Activated CD4-positive, alpha-beta T cell treated with anti-CD3 and anti-CD28 coated beads for 24 hours (primary cell): ENCODE measurements around the gene OR6B2.
"Not testable (repeated sequence)": the region's sequence is repeated elsewhere in the genome, so short reads cannot be mapped to it uniquely, and the experiment has no call there.

ENCODE experiments used
- DNase-seq, 2 donors: peaks; one replicate each; pipeline ENCODE4 v3.0.0-alpha.2; 2020; ENCODE audit warnings: low read depth in 2 of 2

OR6B2 gene

GRCh38 chr2:240030379-240031094 is at the start of gene OR6B2:
TSS of gene OR6B2 (minus strand) at chr2:240030429. CDS start at chr2:240030429, 0 bp downstream.
- DNase-seq, result no peak

GRCh38 chr2:240078631-240079030 is 48.4 kb upstream of the OR6B2 start:
- DNase-seq, result no peak

DNA sequence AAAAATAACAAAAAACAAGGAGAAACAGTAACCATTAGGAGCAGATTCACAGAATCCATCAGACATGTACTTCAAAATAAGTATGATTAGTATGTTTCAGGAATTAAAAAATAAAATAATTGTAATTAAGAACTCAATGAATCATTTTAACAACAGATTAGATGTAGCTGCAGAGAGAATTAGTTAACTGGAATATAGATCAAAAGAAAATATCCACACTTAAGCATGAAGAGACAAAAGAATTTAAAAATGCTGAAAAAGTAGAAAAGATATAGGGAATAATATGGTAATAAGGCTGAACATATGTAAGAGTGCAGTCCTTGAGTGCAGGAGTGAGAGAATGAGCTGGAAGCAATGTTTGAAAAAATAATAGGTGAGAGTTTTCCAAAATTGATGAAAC is 47.2 kb upstream of the OR6B2 start:
- no peak for DNase-seq

GRCh38 chr2:240074545-240074944 is 44.3 kb upstream of the OR6B2 start:
- no peak for DNase-seq

GRCh38 chr2:240070907-240071306 is 40.7 kb upstream of the OR6B2 start:
- no peak for DNase-seq

GRCh38 chr2:240069829-240070228 is 39.6 kb upstream of the OR6B2 start:
- DNase-seq, result no peak

DNA sequence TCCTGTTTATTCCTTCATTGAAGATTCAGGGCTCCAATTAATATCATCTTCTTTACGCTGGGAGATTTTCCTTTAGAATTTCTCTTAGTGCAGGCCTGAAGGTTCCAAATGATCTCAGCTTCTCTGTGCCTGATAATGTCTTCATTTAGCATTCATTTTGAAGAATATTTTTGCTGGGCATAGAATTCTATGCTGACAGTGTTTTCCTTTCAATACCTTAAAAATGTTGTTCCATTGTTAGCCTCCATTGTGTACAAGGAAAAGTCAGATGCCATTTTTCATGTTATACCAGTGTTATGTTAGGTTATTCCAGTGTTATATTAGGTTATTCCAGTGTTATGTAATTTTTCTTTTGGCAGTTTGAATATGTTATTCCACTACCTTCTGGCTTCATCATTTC is 38.0 kb upstream of the OR6B2 start:
- no peak for DNase-seq

GRCh38 chr2:240066489-240066888 is 36.3 kb upstream of the OR6B2 start:
- DNase-seq, result no peak

DNA sequence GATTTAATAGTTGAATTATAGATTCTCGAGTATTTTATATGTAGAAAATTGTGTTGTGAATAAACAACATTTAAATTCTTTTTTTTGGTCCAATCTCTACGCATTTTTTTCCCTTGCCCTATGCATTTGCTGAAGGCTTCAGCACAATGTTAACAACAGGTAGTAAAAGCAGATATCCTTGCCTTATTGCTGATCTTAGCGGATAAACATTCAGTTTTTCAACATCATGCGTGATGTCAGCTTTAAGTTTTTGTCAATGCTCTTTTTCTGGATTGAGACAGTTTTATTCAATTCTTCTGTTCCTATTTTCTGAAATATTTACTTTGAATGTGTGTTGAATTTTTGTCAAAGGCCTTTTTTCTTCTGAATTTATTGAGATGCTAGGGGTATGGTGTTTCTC is 34.7 kb upstream of the OR6B2 start:
- no peak for DNase-seq

- DNase-seq, result peak; percentile 23 to 24
These were observed 30.9 kb upstream of the OR6B2 start for GRCh38 chr2:240060977-240061591.

GRCh38 chr2:240056678-240057077 is 26.4 kb upstream of the OR6B2 start:
- DNase-seq, result no peak

- DNase-seq, result no peak
These were observed 25.1 kb upstream of the OR6B2 start for GRCh38 chr2:240055177-240055917.

DNA sequence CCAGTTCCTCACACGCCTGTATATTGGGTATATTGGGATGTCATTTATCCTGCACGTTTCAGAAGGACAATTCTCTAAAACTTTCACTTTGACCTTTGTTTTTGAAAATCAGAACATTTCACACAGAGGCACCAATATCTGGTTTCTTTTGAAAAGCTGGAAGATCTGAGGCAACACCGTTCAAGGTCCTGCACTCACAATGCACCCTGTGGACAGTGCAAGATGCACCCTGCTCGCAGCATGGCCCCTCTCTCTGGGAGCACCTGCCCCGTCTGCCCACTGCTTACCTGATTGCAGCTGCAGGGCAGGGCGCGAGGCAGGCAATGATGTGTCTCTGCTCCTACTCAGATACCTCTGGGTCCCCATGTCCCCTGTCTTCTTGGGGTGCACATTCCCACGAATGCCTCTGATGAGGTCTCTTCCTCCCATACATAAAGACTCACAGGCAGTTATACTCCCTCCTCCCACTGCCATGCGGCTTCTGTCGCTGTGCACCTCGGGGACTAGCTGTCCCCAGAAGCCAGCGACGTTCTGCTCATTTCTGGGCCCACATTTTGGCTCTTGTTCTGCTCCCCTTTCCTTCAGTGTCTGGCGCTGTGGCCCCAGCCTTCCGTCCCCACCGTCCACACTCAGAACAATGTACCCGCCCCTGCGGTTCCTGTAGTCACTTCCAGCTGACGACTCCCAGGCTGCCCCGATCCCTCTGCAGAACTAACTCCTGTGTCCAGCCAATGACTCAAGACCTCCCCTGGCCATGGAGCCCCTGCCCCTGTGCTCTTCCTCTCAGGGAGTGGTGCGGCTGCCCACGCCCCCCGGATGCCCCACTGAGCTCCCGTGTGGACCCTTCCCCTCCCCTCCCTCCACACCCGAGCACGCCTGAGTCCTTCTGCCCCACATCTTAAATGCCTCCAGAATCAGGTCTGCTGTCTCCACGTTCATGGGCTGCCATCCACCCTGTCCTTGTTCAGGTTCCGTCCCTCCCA is 23.2 kb upstream of the OR6B2 start, which contains the start of gene OR6B3:
TSS of gene OR6B3 (minus strand) at position 349 of the 983 bp plus-strand sequence.
- DNase-seq, result no peak

DNA sequence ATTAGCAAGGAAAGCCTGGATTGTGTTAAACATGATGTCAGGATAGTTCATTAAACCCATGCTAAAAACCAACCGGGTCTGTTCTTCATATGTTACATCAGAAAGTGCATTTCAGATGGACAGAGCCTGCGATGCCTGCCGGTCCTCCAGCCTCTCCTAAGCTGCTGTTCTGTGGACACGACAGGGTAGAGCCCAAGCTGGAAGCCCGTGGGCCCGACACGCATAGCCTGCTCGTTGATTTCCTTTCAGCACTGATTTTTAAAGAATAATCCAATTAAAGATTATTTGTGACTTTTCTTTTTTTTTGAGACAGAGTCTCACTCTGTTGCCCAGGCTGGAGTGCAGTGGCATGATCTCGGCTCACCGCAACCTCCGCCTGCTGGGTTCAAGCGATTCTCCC is 22.3 kb upstream of the OR6B2 start:
- no peak for DNase-seq

GRCh38 chr2:240051697-240052096 is 21.5 kb upstream of the OR6B2 start:
- DNase-seq, result no peak

GRCh38 chr2:240050278-240050677 is 20.0 kb upstream of the OR6B2 start:
- DNase-seq, result no peak

GRCh38 chr2:240048237-240048636 is 18.0 kb upstream of the OR6B2 start:
- no peak for DNase-seq

DNA sequence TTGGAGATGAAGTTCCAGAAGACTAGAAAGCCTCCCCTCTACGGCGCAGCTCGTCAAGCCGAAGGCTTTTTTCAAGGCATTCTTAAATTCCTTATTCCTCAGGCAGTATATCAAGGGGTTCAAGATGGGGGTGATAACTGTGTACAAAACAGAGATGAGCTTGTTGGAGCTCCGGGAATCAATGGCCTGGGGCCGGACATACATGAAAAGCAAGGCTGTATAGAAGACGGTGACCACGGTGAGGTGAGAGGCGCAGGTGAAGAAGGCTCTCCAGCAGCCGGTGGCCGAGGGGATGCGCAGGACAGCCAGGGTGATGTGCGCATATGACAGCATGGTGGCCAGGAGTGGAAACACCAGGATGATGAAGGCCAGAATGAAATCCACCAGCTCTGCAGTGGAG is 14.9 kb upstream of the OR6B2 start:
- no peak for DNase-seq

- DNase-seq, result not testable (repeated sequence)
These were observed 13.9 kb upstream of the OR6B2 start for GRCh38 chr2:240044096-240044495.

DNA sequence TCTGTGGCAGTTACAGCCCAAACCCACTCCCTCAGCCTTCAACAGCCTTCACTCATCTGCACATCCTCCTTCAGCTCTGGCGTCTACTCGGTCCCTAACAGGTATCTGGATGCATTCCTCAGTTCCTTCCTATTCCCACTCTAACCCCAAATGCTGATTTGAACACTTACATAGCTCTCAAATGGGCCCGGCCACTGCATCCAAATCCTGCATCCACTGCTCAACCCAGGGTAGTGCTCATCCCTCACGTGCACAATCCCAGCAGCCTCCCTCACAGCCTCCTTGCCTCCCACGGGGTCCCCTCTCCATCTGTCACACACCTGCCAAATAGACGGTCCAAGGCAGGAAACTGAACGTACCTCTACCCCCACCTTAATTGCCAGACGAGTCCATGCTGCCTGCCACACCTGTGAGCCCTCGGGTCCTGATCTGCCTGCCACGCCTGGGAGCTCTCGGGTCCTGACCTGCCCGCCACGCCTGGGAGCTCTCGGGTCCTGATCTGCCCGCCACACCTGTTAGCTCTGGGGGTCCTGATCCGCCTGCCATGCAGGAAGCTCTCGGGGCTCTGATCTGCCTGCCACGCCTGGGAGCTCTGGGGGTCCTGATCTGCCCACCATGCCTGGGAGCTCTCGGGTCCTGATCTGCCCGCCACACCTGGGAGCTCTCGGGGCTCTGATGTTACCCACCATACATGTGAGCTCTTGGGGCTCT is 13.2 kb upstream of the OR6B2 start:
- no peak for DNase-seq

- no peak for DNase-seq
These were observed 12.5 kb upstream of the OR6B2 start for GRCh38 chr2:240042740-240043139.
